ENCODE measurements around the gene MRPL36.

- TF ChIP-seq POLR2A (IDR thresholded peaks at IDR 0.05) (no peak), CTCF (IDR thresholded peaks at IDR 0.05) (peak; percentile 21 to 50 (median 43)), POLR2AphosphoS5 (IDR thresholded peaks at IDR 0.05) (no peak)
Measured at GRCh38 chr5:1763548-1763911, 36.1 kb downstream of the MRPL36 start.
